GM12872 (cell line): ENCODE data around the gene TEX55.

ENCODE experiments used
- TF ChIP-seq, protein P1 (sequence below): IDR thresholded peaks from 3 replicates; pipeline ENCODE4 v1.5.1; 2011; ENCODE audit warnings: low read depth, mild to moderate bottlenecking, low read length, moderate library complexity; ENCODE audit not compliant: insufficient read depth

The TEX55 gene

DNA sequence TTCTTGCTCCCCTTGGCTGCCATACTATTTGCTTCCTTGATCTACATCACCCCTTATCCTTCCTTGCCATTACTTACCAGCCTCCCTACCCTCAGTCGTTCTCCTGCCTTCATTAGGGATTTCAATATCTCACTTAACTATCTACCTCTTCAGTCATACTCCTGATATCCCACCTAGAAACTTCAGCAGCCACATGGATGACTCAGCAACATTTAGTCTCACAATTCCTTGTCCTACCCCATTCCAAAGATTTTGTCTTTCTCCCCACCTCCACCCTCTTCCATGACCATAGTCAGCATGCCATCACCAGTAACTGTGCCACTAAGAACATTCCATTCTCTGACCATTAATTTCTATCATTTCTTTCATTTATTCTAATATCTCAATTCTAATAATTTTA lies 45.8 kb downstream of the TEX55 start:
- TF ChIP-seq, protein P1, sequence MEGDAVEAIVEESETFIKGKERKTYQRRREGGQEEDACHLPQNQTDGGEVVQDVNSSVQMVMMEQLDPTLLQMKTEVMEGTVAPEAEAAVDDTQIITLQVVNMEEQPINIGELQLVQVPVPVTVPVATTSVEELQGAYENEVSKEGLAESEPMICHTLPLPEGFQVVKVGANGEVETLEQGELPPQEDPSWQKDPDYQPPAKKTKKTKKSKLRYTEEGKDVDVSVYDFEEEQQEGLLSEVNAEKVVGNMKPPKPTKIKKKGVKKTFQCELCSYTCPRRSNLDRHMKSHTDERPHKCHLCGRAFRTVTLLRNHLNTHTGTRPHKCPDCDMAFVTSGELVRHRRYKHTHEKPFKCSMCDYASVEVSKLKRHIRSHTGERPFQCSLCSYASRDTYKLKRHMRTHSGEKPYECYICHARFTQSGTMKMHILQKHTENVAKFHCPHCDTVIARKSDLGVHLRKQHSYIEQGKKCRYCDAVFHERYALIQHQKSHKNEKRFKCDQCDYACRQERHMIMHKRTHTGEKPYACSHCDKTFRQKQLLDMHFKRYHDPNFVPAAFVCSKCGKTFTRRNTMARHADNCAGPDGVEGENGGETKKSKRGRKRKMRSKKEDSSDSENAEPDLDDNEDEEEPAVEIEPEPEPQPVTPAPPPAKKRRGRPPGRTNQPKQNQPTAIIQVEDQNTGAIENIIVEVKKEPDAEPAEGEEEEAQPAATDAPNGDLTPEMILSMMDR: no peak

DNA sequence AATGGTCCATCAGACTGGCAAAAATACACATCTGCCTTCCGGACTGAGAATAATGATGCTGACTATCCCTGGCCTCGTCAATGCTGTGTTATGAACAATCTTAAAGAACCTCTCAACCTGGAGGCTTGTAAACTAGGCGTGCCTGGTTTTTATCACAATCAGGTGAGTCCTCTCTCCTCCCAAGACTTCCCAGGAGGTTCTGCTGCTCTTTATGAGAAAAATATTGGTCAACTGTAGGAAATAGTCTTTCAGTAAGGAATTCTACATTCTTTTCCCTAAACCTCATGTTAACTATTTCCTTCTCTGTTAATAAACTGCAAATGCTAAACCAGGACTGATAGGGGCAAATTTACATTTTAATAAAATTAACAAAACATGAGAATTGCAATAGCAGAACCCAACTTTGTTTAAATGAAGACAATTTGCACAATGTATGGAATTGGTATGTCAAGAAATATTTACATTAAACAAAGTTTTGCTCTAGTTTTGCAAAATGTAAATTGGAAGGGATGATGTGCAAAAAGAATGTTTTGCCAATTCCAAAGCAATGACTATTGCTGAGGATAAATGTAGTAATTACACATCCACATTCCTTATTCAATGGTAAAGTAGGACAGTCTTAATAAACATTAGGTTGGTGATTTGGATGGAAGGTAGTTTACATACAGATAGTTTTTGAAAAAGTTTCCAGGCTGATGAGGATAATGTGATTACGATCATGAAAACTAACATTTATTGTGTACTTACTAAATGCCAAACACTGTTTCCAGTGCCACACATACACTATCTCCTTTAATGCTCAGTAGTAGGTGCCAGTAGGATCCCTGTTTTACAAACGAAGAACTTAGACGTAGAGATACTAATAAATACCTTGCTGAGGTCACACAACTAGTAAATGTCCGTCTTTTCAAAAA lies 48.5 kb downstream of the TEX55 start:
- TF ChIP-seq, protein P1: no peak

DNA sequence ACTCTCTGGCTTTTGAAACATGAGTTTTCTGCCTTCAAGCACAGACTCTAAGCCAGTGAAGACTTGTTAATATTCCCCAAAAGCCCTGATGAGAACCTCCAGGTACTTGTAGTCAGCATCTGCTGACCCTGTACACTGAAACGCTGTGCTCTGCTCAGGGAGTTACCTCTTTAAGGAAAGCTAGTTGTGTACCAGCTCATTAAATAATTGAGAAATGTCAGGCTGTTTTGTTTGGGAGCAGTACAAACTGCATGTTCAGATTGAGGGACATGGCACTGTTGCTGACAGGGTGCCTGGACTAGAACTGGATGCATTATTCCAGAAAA lies 49.1 kb downstream of the TEX55 start:
- TF ChIP-seq, protein P1: no peak

DNA sequence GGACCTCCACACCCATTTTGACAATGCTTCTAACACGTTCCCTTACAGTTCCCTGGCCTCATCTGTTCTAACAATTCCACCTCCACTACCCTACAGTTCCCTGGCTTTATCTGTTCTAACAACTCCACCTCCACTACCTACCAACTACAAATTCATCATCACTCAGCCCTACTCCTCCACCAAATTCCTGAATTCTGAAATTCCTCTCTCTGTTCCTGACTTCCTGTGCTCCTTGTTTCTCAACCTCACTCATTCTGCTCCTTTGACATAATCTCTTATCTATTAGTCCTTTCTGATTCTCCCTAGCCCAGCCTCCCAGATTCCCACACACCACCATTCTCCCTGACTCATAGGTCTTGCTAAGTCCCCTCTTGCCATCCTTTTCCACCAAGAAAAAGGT lies 49.9 kb downstream of the TEX55 start:
- TF ChIP-seq, protein P1: no peak
